Measurements from ENCODE around the gene EIF4EBP2. TPM values are rescaled to one million over a fixed set of nuclear protein-coding genes. Genes with fewer than 3 reads are reported as not detected.

EIF4EBP2 gene
- total RNA-seq, 2 experiments from 2014 or later = 31.0 to 31.4 TPM

DNA sequence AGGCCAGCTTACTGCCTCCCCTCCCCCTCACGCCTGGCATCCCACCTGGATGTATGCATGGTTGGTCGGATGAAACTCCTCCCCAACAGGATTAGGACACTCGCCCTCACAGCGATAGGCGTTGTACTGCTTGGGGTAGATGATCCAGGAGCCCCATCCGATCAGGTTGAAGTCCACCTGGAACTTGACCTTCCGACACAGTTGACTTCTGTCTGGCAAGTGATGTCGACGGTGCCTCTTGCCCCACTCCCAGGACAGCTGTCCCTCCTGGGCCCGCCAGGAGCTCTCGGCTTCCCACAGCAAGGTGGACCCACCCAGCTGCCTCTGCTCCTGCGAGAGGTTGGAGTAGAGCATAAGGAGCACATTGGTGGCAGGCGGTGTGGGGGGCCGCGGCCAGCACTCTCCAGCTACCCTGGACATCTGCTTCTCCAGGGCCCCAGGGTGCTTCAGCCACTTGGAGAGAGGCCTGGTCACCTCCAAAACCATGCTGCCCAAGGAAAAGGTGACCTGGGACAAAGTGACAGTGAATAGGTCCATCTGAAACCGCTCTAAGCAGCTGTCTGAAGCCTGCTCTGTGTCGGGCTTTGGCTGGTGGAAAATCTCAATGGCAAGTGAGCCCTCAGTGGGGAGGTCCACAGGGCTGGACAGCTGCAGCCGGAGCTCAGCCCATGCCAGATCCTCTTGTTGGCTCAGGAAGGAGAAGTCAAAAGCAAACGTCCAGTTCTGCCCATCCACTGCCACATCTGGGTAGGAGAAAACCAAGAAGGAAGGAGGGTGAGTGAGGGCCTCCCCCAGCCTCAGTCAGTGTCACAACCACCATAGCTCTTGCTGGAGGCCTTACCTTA lies 31.5 kb downstream of the EIF4EBP2 start:
- H3K4me1 Mint-ChIP-seq = peaks cover 12% of the 10 kb centered on the region
- no peak overlapping the region for H3K27ac Mint-ChIP-seq
- no peak for DNase-seq
- H3K36me3 Mint-ChIP-seq = no peaks in the 10 kb centered on the region
- H3K27me3 Mint-ChIP-seq = peaks cover 15% of the 10 kb centered on the region
- H3K4me3 Mint-ChIP-seq = no peak overlapping the region
- H3K9me3 Mint-ChIP-seq = no peaks in the 10 kb centered on the region

DNA sequence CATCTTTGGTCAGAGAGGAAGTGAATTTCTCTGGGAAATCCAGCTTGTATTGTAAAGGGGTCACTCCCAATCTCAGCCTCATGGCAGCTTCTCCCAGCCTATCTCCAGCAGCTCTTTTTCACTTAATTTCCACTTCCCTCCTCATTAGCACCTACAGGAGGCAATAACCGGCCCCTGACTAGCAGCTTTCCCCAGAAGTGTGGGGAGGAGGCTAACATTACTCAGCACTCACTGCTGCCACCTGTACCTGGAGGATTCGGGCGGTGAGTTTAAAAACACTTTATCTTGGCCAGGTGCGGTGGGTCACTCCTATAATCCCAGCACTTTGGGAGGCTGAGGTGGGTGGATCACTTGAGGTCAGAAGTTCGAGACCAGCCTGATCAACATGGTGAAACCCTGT lies 33.8 kb downstream of the EIF4EBP2 start:
- Mint-ChIP-seq H3K27me3 (peaks cover 36% of the 10 kb centered on the region), H3K4me3 (no peak overlapping the region), H3K27ac (no peak overlapping the region), H3K36me3 (no peaks in the 10 kb centered on the region), H3K4me1 (peaks cover 11% of the 10 kb centered on the region), H3K9me3 (no peaks in the 10 kb centered on the region)
- no peak for DNase-seq

DNA sequence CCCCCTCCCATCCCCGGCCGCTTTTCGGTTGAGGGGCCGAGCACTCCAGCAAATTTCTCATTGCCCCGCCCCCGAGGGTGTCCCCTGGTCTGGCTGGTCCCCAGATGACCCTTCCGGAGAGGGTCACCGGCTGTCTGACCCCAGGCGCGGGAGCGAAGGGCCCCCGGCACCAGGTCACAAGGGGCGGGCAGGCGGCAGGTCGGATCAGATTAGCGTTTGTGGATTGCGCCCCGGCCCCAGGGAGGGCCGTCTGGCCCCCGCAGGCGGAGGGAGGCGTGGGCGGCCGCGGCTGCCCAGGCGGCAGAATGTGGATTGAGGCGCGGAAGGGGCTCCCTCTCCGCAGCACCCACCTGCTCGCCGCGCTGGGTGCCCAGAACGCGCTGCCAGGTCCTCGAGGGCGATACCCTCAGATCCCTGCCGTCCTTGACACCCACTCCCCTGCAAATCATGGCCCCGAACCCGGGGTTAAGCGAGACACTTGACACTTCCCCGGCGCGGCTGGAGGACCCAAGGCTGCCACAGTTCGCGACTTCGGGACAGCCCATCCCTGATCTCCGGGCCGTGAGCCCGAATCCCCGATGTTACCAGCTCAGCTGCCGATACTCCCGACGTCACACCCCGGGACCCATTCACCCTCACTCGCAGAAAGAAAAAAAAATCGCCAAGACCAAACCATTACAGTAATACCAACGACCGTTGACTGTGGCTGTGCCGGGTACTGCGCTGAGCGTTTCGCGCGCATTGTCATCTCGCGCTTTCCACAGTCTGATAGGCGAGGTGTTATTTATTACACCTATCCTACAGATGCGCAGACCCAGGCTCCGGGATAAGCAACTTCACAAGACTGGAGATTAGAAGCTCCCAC lies 36.6 kb downstream of the EIF4EBP2 start:
- Mint-ChIP-seq H3K9me3 (no peaks in the 10 kb centered on the region), H3K36me3 (no peaks in the 10 kb centered on the region), H3K4me3 (peak overlapping the region; percentile 60), H3K27ac (no peak overlapping the region), H3K27me3 (peaks cover 52% of the 10 kb centered on the region), H3K4me1 (peaks cover 8% of the 10 kb centered on the region)
- DNase-seq = peak; percentile 15

DNA sequence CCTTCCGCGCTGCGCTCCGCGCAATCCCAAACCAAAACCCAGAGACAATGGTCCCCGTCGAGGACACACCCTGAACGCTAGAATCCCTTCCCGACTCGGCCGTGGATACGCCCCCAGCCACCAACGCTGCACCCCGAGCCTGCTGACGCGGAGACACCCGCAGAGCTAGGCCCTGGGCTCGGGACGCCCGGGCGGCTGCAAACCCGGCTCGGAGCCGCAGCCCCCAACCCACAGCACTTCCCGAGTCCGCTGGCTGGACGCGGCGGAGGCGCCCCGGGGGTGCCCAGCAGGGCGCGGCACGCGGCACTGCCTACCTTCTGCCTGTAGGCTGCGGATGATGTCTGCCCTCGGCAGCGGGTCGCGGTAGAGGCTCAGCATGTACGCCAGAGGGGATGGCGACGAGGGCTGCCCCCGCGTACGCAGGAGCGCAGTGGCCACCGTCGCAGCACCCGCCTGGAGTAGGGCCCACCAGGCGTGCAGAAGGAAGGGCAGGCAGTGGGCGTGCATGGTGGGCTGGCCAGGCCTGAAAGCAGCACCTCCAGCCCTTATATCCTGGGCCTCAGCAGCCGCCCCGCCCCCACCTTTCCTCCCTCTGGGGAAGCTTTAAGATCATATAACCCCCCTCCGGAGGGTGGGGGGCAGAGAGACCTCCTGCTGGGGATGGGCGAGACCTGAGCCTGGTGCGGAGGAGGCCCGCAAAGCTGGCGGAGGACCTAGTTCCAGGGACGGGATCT lies 37.4 kb downstream of the EIF4EBP2 start, which contains the start of gene NODAL:
Gene NODAL, minus strand, starts transcription at position 521 of the 734 bp plus-strand sequence. Its CDS starts 14 bp downstream, at position 507.
- peaks cover 52% of the 10 kb centered on the region for H3K27me3 Mint-ChIP-seq
- no peaks in the 10 kb centered on the region for H3K36me3 Mint-ChIP-seq
- no peak within 1 kb of the TSS for H3K27ac Mint-ChIP-seq
- peak; percentile 11 for DNase-seq
- H3K4me1 Mint-ChIP-seq = peaks cover 8% of the 10 kb centered on the region
- peak within 1 kb of the TSS; percentile 60 for H3K4me3 Mint-ChIP-seq
- no peaks in the 10 kb centered on the region for H3K9me3 Mint-ChIP-seq

DNA sequence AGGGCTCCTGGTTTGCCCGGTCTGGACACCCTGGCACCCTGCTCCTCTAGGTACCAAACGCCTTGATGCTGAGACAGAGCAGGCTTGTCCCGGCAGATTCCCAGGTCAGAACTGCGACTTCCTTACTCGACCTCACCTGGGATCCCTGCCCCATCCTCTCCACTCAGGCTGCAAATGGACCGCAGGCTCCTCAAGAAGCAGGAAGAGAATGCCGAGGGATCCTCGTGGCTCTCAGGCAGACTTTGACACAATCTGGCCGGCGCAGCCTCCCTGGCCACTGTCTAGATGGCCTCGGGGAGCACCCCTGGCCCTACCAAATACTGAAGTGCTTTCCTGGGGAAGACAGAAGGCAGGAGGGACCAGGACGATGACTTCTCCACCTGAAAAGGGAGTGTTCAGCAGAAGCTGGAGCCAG lies 38.0 kb downstream of the EIF4EBP2 start:
- no peaks in the 10 kb centered on the region for H3K36me3 Mint-ChIP-seq
- peaks cover 52% of the 10 kb centered on the region for H3K27me3 Mint-ChIP-seq
- DNase-seq = no peak
- H3K9me3 Mint-ChIP-seq = no peaks in the 10 kb centered on the region
- H3K4me3 Mint-ChIP-seq = no peak overlapping the region
- H3K4me1 Mint-ChIP-seq = peaks cover 8% of the 10 kb centered on the region
- no peak overlapping the region for H3K27ac Mint-ChIP-seq

DNA sequence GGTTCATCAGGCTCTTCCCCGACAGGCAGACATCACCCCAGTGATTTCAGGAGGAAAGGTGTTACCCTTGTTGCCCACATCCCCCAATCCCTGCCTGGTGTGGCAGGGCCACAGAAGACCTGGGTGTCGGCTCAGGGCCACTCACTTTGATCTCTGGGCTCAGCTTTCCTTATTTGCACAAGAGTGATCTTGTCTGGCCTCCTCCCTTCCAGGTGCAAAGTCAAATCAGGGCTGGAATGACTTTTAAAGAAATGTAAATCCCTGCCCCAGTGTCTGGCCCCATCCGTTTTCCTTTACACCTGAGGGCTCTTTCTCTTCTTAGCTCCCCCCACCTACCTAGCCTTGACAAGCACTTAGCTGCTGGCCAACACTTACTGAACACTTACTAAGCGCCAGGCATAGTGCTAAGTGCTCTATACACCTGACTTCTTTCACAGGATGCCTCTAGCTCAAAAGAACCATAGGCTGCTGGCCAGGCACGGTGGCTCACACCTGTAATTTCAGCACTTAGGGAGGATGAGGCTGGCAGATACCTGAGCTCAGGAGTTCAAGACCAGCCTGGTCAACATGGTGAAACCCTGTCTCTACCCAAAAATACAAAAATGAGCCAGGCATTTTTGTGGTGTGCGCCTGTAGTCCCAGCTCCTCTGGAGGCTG lies 38.5 kb downstream of the EIF4EBP2 start:
- Mint-ChIP-seq H3K27ac (no peak overlapping the region), H3K4me1 (peaks cover 8% of the 10 kb centered on the region), H3K27me3 (peaks cover 52% of the 10 kb centered on the region), H3K9me3 (no peaks in the 10 kb centered on the region), H3K4me3 (no peak overlapping the region), H3K36me3 (no peaks in the 10 kb centered on the region)
- no peak for DNase-seq

DNA sequence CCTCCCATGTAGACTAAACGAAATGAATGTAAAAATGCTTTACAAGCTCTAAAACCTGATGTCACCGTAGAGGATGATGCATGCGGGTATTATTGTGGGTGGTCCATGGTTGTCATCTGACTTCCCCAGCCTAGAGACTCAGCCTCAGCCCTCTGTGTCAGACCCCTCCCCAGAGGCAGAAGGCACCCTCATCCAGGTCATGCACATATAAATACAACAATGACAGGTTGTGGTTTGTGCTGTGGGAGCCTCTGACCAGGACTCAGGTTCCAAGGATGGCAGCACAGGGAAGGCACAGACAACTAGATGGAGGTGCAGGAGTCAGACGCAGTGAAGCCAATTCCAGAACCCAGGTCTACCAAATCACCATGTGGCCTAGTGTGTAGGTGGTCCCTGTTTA lies 40.8 kb downstream of the EIF4EBP2 start:
- Mint-ChIP-seq H3K4me3 (no peak overlapping the region), H3K36me3 (no peaks in the 10 kb centered on the region), H3K27me3 (peaks cover 47% of the 10 kb centered on the region), H3K9me3 (no peaks in the 10 kb centered on the region), H3K4me1 (peaks cover 8% of the 10 kb centered on the region), H3K27ac (no peak overlapping the region)
- no peak for DNase-seq

DNA sequence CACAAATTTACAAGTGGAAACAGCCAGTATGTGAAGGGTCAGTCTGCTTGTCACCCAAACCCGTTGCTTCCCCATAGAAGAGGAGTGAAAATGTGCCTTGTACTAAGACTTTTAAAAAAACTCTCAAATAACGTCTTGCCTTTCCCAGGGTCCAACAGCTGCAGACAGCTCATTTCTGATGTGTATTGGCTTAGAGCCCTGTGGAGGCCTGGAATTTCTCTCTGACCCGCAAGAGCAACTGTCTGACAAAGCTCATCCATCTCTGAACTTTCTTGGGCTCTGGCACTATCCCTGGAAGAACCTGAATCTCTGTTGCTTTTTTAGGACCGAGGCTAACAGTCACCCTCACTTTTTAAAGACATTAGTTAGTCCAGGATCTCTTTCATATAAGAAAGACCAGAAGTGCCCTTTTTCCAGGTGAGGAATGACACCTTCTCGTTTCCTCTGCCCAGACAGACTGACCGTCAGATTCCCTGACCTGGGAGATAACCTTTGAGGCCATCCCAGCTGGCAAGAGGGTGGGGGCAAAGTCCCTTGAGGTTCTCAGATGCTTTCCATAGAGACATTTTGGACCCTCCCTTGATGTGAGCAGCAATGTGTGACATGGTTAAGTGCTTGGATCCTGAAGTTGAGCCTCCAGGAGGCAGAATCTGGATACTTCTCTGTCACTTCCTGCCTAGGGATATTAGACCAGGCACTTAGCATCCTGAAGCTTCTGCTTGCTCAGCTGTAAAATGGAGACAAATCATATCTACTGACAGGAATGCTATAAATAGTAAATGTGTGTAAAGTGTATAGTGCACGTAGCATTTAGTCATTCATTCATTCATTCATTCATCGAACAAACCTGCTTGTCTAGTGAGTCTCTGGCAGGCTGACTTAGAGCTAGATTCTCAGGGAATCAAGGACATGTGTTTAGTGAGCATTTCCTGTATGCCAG lies 42.0 kb downstream of the EIF4EBP2 start:
- Mint-ChIP-seq H3K27me3 (peaks cover 39% of the 10 kb centered on the region), H3K4me3 (no peak overlapping the region), H3K4me1 (peaks cover 3% of the 10 kb centered on the region)

DNA sequence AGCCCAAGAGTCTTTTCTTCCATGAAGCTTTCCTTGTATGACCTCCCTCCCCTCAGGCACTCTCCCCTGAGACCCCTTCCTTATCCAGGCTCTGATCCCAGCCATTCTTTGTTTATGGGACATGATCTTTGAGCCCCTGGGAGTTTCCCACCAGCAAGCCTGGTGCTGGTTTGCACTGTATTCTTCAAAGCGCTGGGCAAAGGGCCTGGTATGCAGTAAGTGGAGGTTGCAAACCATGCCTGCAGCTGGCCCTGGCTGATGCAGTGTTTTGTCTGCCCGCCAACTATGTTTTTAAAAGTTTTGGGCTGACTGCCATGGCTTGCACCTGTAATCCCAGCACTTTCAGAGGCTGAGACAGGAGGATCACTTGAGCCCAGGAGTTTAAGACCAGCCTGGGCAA lies 44.3 kb downstream of the EIF4EBP2 start:
- no peaks in the 10 kb centered on the region for H3K4me1 Mint-ChIP-seq
- H3K27me3 Mint-ChIP-seq = peaks cover 21% of the 10 kb centered on the region
- H3K27ac Mint-ChIP-seq = no peak overlapping the region
- no peaks in the 10 kb centered on the region for H3K9me3 Mint-ChIP-seq
- DNase-seq = no peak
- H3K36me3 Mint-ChIP-seq = no peaks in the 10 kb centered on the region
- no peak overlapping the region for H3K4me3 Mint-ChIP-seq

More for the DNA sequence above, 42.0 kb downstream of the EIF4EBP2 start:
- Mint-ChIP-seq H3K36me3 (no peaks in the 10 kb centered on the region), H3K9me3 (no peaks in the 10 kb centered on the region), H3K27ac (no peak overlapping the region)
- no peak for DNase-seq

DNA sequence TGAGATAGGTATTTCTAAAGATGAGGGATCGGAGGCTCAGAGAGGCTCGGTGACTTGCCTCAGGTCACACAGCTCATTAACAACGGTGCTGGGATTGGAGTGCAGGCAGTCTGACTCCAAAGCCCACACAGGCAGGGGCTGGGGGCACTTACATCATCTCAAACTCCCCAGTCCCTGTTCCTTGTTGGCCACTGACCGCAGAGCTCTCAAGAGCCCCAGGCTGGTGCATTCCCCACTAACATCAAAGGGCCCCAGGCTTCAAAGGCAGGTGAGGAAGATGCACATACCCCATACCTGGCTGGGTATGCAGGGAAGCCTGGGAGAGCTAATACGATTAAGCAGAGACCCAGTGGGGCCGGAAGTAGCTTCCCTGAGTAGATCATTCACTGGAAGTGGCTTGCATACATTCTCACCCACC lies 51.3 kb downstream of the EIF4EBP2 start:
- H3K27ac Mint-ChIP-seq = no peak overlapping the region
- H3K4me1 Mint-ChIP-seq = peaks cover 1% of the 10 kb centered on the region
- no peaks in the 10 kb centered on the region for H3K9me3 Mint-ChIP-seq
- H3K27me3 Mint-ChIP-seq = peaks cover 52% of the 10 kb centered on the region
- H3K36me3 Mint-ChIP-seq = no peaks in the 10 kb centered on the region
- H3K4me3 Mint-ChIP-seq = no peak overlapping the region
- no peak for DNase-seq

DNA sequence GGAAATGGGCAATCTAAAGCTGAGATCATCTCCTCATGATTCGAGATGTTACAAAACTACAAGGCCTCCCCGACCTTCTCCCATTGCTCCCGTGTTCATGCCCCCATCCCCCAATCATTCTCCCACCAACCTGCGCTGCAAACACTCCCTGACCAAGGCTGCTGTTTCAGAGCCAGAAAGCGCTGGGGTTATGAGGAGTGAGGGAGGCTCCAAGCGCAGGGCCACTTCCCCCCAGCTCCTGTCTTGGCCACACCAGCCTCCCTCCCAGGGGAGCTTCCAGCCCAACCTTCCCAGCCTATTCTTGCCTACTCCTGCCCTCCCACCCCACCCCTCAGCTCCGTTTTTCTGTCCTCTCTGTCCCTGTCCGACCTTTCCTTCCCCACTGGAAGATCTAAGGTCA lies 52.2 kb downstream of the EIF4EBP2 start:
- Mint-ChIP-seq H3K36me3 (no peaks in the 10 kb centered on the region), H3K4me1 (peaks cover 3% of the 10 kb centered on the region), H3K27ac (no peak overlapping the region), H3K27me3 (peaks cover 57% of the 10 kb centered on the region), H3K4me3 (no peak overlapping the region), H3K9me3 (no peaks in the 10 kb centered on the region)
- DNase-seq = no peak

DNA sequence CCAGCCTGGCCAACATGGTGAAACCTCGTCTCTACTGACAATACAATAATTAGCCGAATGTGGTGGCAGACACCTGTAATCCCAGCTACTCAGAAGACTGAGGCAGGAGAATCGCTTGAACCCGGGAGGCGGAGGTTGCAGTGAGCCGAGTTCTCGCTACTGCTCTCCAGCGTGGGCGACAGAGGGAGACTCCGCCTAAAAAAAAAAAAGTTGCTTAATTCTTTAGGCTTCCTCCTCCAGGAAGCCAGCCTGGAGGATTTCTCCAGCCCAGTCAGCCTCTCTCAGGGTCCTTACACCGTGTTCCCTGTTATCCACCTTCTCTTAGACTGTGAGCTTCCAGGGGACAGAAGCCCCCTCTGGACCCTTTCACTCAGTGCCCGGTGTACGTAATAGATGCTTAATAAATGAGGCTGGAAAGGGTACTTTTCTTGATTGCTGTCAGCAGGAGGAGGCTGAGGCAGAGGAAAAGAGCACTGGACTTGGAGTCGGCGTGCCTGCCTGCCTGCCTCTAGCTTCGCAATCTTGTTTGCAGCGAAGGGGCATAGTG lies 53.9 kb downstream of the EIF4EBP2 start:
- H3K9me3 Mint-ChIP-seq = no peaks in the 10 kb centered on the region
- peaks cover 58% of the 10 kb centered on the region for H3K27me3 Mint-ChIP-seq
- H3K4me3 Mint-ChIP-seq = no peak overlapping the region
- H3K4me1 Mint-ChIP-seq = peaks cover 3% of the 10 kb centered on the region
- DNase-seq = no peak
- no peak overlapping the region for H3K27ac Mint-ChIP-seq
- no peaks in the 10 kb centered on the region for H3K36me3 Mint-ChIP-seq

DNA sequence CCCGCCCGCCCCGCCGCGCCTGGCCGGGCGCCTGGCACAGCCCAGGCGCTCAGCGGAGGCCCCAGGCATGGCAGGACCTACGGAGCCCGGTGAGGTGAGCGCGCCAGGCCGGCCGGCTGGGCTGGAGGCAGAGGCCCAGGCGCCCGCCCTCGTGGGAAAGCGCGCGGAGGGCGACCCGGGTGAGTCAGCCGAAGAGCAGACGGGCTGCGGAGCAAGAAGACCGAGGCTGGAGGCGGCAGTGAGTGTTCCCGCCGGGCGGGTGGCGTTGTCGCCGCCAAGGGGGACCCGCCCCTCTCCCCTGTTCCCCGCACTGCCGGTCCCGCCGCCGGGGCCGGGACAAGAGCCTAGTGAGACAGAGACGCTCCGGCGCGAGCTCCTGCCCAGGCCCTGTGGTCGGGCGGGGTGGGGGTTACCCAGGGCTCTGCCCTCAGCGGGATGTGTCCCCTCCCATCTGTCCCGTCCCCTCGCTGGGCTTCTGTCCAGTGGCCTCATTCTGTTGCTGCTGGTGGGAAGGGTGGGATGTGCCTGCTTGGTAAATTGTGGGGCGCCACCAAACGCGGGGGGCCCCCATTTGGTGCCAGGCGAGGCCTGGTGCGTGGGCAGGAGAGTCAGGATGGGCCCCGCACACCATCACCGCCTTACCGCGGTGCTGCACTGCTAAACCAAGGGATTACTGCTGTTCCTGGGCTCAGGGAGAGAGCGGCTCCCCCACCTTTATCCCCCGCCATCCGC lies 54.5 kb downstream of the EIF4EBP2 start:
- Mint-ChIP-seq H3K27me3 (peaks cover 58% of the 10 kb centered on the region), H3K27ac (no peak overlapping the region), H3K9me3 (no peaks in the 10 kb centered on the region), H3K4me1 (peaks cover 3% of the 10 kb centered on the region), H3K36me3 (no peaks in the 10 kb centered on the region), H3K4me3 (peak overlapping the region; percentile 32)
- DNase-seq = peak; percentile 68

Measured in activated naive CD8-positive, alpha-beta T cell treated with anti-CD3 and anti-CD28 coated beads for 36 hours (primary cell).